BJ (cell line): Measurements from ENCODE around the gene LTB4R. TPM values are rescaled to one million over a fixed set of nuclear protein-coding genes. Genes with fewer than 3 reads are reported as not detected.

Experiments
- CTCF ChIA-PET: fragments of 350-600 bp; formaldehyde crosslinking; extraction: SDS; loops from one replicate; lab custom pipeline; 2021; ENCODE audit warnings: antibody characterized with exemption, inconsistent platforms; lab: Yijun Ruan, JAX
- POLR2A ChIA-PET: fragments of 300-600 bp; sonication (Branson Sonifier 250); formaldehyde crosslinking; extraction: SDS; loops from one replicate; lab custom pipeline; 2021; ENCODE audit warnings: antibody characterized with exemption; lab: Charles Lee
- DNase-seq: peaks from one replicate; pipeline ENCODE4 v3.0.0-alpha.2; 2011; ENCODE audit warnings: low read depth
- H3K27me3 ChIP-seq: 2 replicates; pipeline ENCODE4 v1.6.0; 2011; ENCODE audit warnings: low read length; ENCODE audit not compliant: control insufficient read depth, insufficient read depth
- H3K36me3 ChIP-seq: 2 replicates; pipeline ENCODE4 v1.5.1; 2011; ENCODE audit warnings: low read length; ENCODE audit not compliant: control insufficient read depth, insufficient read depth
- H3K4me3 ChIP-seq: 2 replicates; pipeline ENCODE4 v1.5.1; 2011; ENCODE audit warnings: low read depth, mild to moderate bottlenecking, control low read depth, low read length
- CTCF ChIP-seq: IDR thresholded peaks from 2 replicates; pipeline ENCODE4 v1.5.1; 2011; ENCODE audit warnings: low read depth, mild to moderate bottlenecking, control low read depth, inconsistent platforms, low read length, moderate library complexity; ENCODE audit not compliant: insufficient read depth
- polyA plus RNA-seq: library from polyadenylated mRNA; depleted of rRNA; stranded (reverse); fragments of >200 nt; gene quantifications from 2 replicates; pipeline ENCODE4 v1.2.3, GENCODE V29; 2011

The LTB4R gene
- polyA plus RNA-seq, 1 experiment = 2.6 TPM

GRCh38 chr14:24363401-24363800 is 52.1 kb downstream of the LTB4R start:
- TF ChIP-seq CTCF = no peak
- POLR2A ChIA-PET = no interaction called here
- Histone ChIP-seq H3K4me3 (no peak overlapping the region), H3K36me3 (no peaks in the 10 kb centered on the region), H3K27me3 (no peaks in the 10 kb centered on the region)
- DNase-seq = no peak
- CTCF ChIA-PET = interaction anchor here (1.2 to 6.4 kb wide), 6 partner anchors 12 to 73 kb away, joined by 4 to 49 read pairs (median 10); partner anchors contain the start of genes ADCY4, CBLN3 and KHNYN

GRCh38 chr14:24364841-24365240 is 53.5 kb downstream of the LTB4R start:
- no peak for DNase-seq
- no peak for TF ChIP-seq CTCF
- no peak overlapping the region for H3K4me3 ChIP-seq
- CTCF ChIA-PET = interaction anchor here (1.1 to 2.3 kb wide), 13 partner anchors 14 to 77 kb away, joined by 5 to 59 read pairs (median 10); partner anchors contain the start of genes ADCY4, CIDEB and SDR39U1
- H3K36me3 ChIP-seq = peaks cover 5% of the 10 kb centered on the region
- POLR2A ChIA-PET = no interaction called here
- no peaks in the 10 kb centered on the region for H3K27me3 ChIP-seq

GRCh38 chr14:24365600-24366412 is 54.5 kb downstream of the LTB4R start:
- Histone ChIP-seq H3K4me3 (peak overlapping the region; percentile 29), H3K27me3 (no peaks in the 10 kb centered on the region), H3K36me3 (peaks cover 10% of the 10 kb centered on the region)
- POLR2A ChIA-PET = interaction anchor here (0.5 to 1.8 kb wide), 7 partner anchors 14 to 66 kb away, joined by 3 to 9 read pairs (median 3); partner anchors contain the start of genes KHNYN and NYNRIN
- peak; percentile 81 for DNase-seq
- CTCF ChIA-PET = interaction anchor here (0.6 to 2.3 kb wide), 27 partner anchors 9 to 552 kb away, joined by 3 to 59 read pairs (median 7); partner anchors contain the start of genes ADCY4, CIDEB, NYNRIN and RIPK3
- TF ChIP-seq CTCF = peak; percentile 88

GRCh38 chr14:24366413-24366720 is 55.1 kb downstream of the LTB4R start:
- DNase-seq = no peak
- Histone ChIP-seq H3K36me3 (peaks cover 13% of the 10 kb centered on the region), H3K27me3 (no peaks in the 10 kb centered on the region), H3K4me3 (peak overlapping the region; percentile 29)
- POLR2A ChIA-PET = interaction anchor here (0.5 to 1.8 kb wide), 6 partner anchors 13 to 65 kb away, joined by 3 to 9 read pairs (median 3); partner anchors contain the start of genes KHNYN and NYNRIN
- TF ChIP-seq CTCF = no peak
- CTCF ChIA-PET = interaction anchor here (0.7 to 2.3 kb wide), 23 partner anchors 9 to 76 kb away, joined by 3 to 59 read pairs (median 8); partner anchors contain the start of genes ADCY4, CIDEB, NYNRIN and RIPK3
